A673 (cell line): ENCODE measurements around the gene TTLL7.

Source experiments
- CTCF ChIP-seq: fragments of 300-800, 200-600 bp; sonication (generic); conservative IDR thresholded peaks from 2 replicates; pipeline ENCODE4 v1.5.1; 2017; ENCODE audit warnings: low read depth, mild to moderate bottlenecking, antibody characterized with exemption, low read length, moderate library complexity, mixed read lengths
- EZH2 ChIP-seq: fragments of 200-600 bp; sonication (generic); IDR thresholded peaks from 2 replicates; pipeline ENCODE4 v1.6.1; 2017; ENCODE audit warnings: borderline replicate concordance, low read depth, mild to moderate bottlenecking, mixed read lengths, antibody characterized with exemption, low read length; ENCODE audit not compliant: poor library complexity, severe bottlenecking

- no peak for TF ChIP-seq EZH2
- TF ChIP-seq CTCF: no peak
Measured at GRCh38 chr1:83864991-83865390, 133.9 kb downstream of the TTLL7 start.
